ENCODE data around the gene FIBCD1. TPM values are rescaled to one million over a fixed set of nuclear protein-coding genes. Genes with fewer than 3 reads are reported as not detected.

Gene FIBCD1
- total and polyA plus RNA-seq, 9 donors, result 0.04 to 0.13 (median 0.08) TPM; not detected in 5

GRCh38 chr9:130854835-130855234 is 84.2 kb downstream of the FIBCD1 start:
- DNase-seq, result no peak
- Histone ChIP-seq H3K36me3 (ENCODE audit: control insufficient read depth, insufficient read depth, low read length) (peaks cover 37% of the 10 kb centered on the region), H3K27ac (ENCODE audit: low read length) (no peak overlapping the region), H3K27me3 (ENCODE audit: control insufficient read depth, insufficient read depth, low read length) (no peaks in the 10 kb centered on the region), H3K4me3 (ENCODE audit: low read length) (no peak overlapping the region), H3K4me1 (ENCODE audit: control insufficient read depth, insufficient read depth, low read length) (peaks cover 21% of the 10 kb centered on the region), H3K9me3 (replicated peaks; ENCODE audit: control insufficient read depth, low read depth, low read length) (no peaks in the 10 kb centered on the region)
- WGBS (ENCODE audit: insufficient coverage), result 89% methylated on average over 9 of the region's 9 CpGs

GRCh38 chr9:130854092-130854491 is 85.0 kb downstream of the FIBCD1 start:
- no peak for DNase-seq
- no peaks in the 10 kb centered on the region for H3K9me3 ChIP-seq (replicated peaks; ENCODE audit: control insufficient read depth, low read depth, low read length)
- H3K36me3 ChIP-seq (ENCODE audit: control insufficient read depth, insufficient read depth, low read length), result peaks cover 34% of the 10 kb centered on the region
- no peak overlapping the region for H3K4me3 ChIP-seq (ENCODE audit: low read length)
- no peaks in the 10 kb centered on the region for H3K27me3 ChIP-seq (ENCODE audit: control insufficient read depth, insufficient read depth, low read length)
- peaks cover 15% of the 10 kb centered on the region for H3K4me1 ChIP-seq (ENCODE audit: control insufficient read depth, insufficient read depth, low read length)
- no peak overlapping the region for H3K27ac ChIP-seq (ENCODE audit: low read length)
- 84% methylated on average over 4 of the region's 8 CpGs for WGBS (ENCODE audit: insufficient coverage)

GRCh38 chr9:130852801-130853200 is 86.2 kb downstream of the FIBCD1 start:
- H3K27me3 ChIP-seq (ENCODE audit: control insufficient read depth, insufficient read depth, low read length), result no peaks in the 10 kb centered on the region
- H3K27ac ChIP-seq (ENCODE audit: low read length), result no peak overlapping the region

More at GRCh38 chr9:130852801-130853200, 86.2 kb downstream of the FIBCD1 start:
- H3K4me3 ChIP-seq (ENCODE audit: low read length), result no peak overlapping the region
- no peaks in the 10 kb centered on the region for H3K9me3 ChIP-seq (replicated peaks; ENCODE audit: control insufficient read depth, low read depth, low read length)
- no peak for DNase-seq
- peaks cover 8% of the 10 kb centered on the region for H3K4me1 ChIP-seq (ENCODE audit: control insufficient read depth, insufficient read depth, low read length)
- peaks cover 28% of the 10 kb centered on the region for H3K36me3 ChIP-seq (ENCODE audit: control insufficient read depth, insufficient read depth, low read length)
- WGBS (ENCODE audit: insufficient coverage), result 79% methylated on average over 5 of the region's 7 CpGs

Other genes starting within 250 kb of the FIBCD1 start
- gene EXOSC2, start 245.5 kb downstream of the FIBCD1 start, total RNA-seq, result 24.2 TPM
- gene EXOSC2, start 245.5 kb downstream of the FIBCD1 start, polyA plus RNA-seq (ENCODE audit: insufficient read depth in 1 of 8, insufficient read length in 8 of 8, low replicate concordance in 1 of 8), result 10 to 100 TPM; 22.9 to 30.3 (median 26.3) TPM
- gene ABL1, start 104.0 kb downstream of the FIBCD1 start, total RNA-seq, result 27.0 TPM
- gene ABL1, start 104.0 kb downstream of the FIBCD1 start, polyA plus RNA-seq (ENCODE audit: insufficient read depth in 1 of 8, insufficient read length in 8 of 8, low replicate concordance in 1 of 8), result 10 to 100 TPM; 47.2 to 81.7 (median 68.0) TPM
- gene QRFP, start 42.4 kb downstream of the FIBCD1 start, total RNA-seq, result not detected
- under 1 TPM; 0.27 to 0.66 (median 0.47) TPM for gene QRFP, start 42.4 kb downstream of the FIBCD1 start, polyA plus RNA-seq (ENCODE audit: insufficient read depth in 1 of 8, insufficient read length in 8 of 8, low replicate concordance in 1 of 8)
- gene LAMC3, start 69.9 kb upstream of the FIBCD1 start, total RNA-seq, result 1.1 TPM
- 1 to 10 TPM; 1.0 to 4.0 (median 1.9) TPM for gene LAMC3, start 69.9 kb upstream of the FIBCD1 start, polyA plus RNA-seq (ENCODE audit: insufficient read depth in 1 of 8, insufficient read length in 8 of 8, low replicate concordance in 1 of 8)
- gene AIF1L, start 157.3 kb upstream of the FIBCD1 start, total RNA-seq, result 19.9 TPM
- gene AIF1L, start 157.3 kb upstream of the FIBCD1 start, polyA plus RNA-seq (ENCODE audit: insufficient read depth in 1 of 8, insufficient read length in 8 of 8, low replicate concordance in 1 of 8), result 10 to 100 TPM; 19.3 to 33.2 (median 25.8) TPM
- 21.2 TPM for gene NUP214, start 186.3 kb upstream of the FIBCD1 start, total RNA-seq
- 10 to 100 TPM; 23.5 to 35.6 (median 30.8) TPM for gene NUP214, start 186.3 kb upstream of the FIBCD1 start, polyA plus RNA-seq (ENCODE audit: insufficient read depth in 1 of 8, insufficient read length in 8 of 8, low replicate concordance in 1 of 8)

All from muscle of leg (tissue), 11 donors.